Skeletal muscle tissue (tissue), 4 donors: ENCODE results near the gene TRIM44. TPM values are rescaled to one million over a fixed set of nuclear protein-coding genes. Genes with fewer than 3 reads are reported as not detected.
A peak's percentile ranks its signal among the peaks of the same experiment; 100 is the strongest.

Experiments used
- H3K27ac ChIP-seq: one replicate; pipeline ENCODE4 v1.7.0; 2013; ENCODE audit warnings: mild to moderate bottlenecking, low read depth, low read length, inconsistent platforms
- H3K27me3 ChIP-seq, 3 donors: one replicate each; pipeline ENCODE4 v1.7.0; 2013; ENCODE audit warnings: low read length in 3 of 3; ENCODE audit not compliant: control insufficient read depth in 3 of 3, insufficient read depth in 3 of 3
- H3K36me3 ChIP-seq, 3 donors: one replicate each; pipeline ENCODE4 v1.7.0; 2013; ENCODE audit warnings: low read length in 3 of 3; ENCODE audit not compliant: control insufficient read depth in 3 of 3, insufficient read depth in 3 of 3
- H3K4me1 ChIP-seq, 3 donors: one replicate each; pipeline ENCODE4 v1.7.0; 2013; ENCODE audit warnings: low read length in 3 of 3, mild to moderate bottlenecking in 3 of 3; ENCODE audit not compliant: control insufficient read depth in 3 of 3, insufficient read depth in 3 of 3
- H3K4me3 ChIP-seq, 3 donors: one replicate each; pipeline ENCODE4 v1.7.0; 2013; ENCODE audit warnings: low read length in 3 of 3
- H3K9ac ChIP-seq, 3 donors: one replicate each; pipeline ENCODE4 v1.7.0; 2013; ENCODE audit warnings: low read length in 3 of 3, mild to moderate bottlenecking in 3 of 3, moderate library complexity in 2 of 3, low read depth in 1 of 3
- H3K9me3 ChIP-seq, 3 donors: one replicate each; pipeline ENCODE4 v1.7.0; 2013; ENCODE audit warnings: low read length in 3 of 3; ENCODE audit not compliant: control insufficient read depth in 3 of 3
- total RNA-seq: library from RNA; depleted of rRNA; stranded (reverse); fragments of >200 nt; gene quantifications from one replicate; pipeline ENCODE4 v1.2.3, GENCODE V29; 2014
- donor health status: Osteomylitis.

The TRIM44 gene
- total RNA-seq, 1 donor from 2014 or later = 11.5 TPM

DNA sequence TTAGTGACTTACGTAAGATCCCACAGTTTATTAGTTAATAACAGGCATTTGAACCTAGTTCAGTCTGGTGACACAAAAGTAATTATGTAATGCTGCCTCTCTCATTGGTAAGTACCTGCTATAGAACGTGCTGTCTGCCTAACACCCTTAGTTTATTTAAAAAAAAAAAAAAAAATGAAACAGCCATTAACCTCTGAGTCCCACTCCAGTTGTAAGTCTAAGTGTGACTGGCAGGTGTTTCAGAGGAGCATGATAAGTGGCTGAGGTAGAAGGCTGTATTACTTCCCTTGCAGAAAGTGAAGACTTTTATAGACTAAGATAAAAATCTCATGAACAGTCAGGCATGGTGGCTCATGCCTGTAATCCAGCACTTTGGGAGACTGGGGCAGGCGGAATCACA lies 140.5 kb downstream of the TRIM44 start:
- Histone ChIP-seq H3K27me3 (no peaks in the 10 kb centered on the region), H3K4me3 (no peak overlapping the region), H3K9ac (no peak overlapping the region), H3K27ac (no peak overlapping the region), H3K36me3 (peaks cover 0 to 3% (median 0%) of the 10 kb centered on the region in 3 donors), H3K4me1 (peaks cover 6 to 9% (median 9%) of the 10 kb centered on the region in 3 donors), H3K9me3 (no peaks in the 10 kb centered on the region)

DNA sequence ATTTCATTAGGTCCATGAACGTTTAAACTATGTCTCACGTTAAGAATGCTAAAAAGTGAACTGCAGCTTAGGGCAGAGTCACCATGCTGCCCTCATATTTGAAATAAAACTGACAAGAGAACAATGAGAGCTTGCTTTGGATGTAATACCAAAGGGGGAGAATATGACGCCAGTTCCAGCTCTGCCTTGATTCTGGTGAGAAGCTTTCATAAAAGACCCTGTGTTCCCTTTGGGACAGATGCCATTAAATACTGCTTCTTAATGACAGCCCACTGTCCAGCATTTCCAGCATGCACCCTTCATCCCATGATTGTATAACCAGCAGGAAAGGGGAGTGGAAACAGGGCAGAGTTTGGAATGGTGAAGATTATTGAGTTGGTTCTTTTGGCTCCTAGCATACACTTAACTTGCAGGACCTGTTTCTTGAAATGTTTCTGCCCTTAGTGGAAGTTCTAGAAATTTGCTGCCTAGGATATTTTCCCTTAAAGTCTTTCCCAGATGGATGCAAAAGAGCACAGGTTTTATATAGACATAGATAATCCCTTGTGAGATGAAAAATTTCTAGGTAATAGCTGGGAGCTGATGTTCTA lies 142.0 kb downstream of the TRIM44 start:
- Histone ChIP-seq H3K9me3 (no peaks in the 10 kb centered on the region), H3K4me1 (peaks cover 6 to 9% (median 9%) of the 10 kb centered on the region in 3 donors), H3K27me3 (no peaks in the 10 kb centered on the region), H3K27ac (no peak overlapping the region), H3K4me3 (no peak overlapping the region), H3K9ac (no peak overlapping the region), H3K36me3 (peaks cover 0 to 3% (median 0%) of the 10 kb centered on the region in 3 donors)

DNA sequence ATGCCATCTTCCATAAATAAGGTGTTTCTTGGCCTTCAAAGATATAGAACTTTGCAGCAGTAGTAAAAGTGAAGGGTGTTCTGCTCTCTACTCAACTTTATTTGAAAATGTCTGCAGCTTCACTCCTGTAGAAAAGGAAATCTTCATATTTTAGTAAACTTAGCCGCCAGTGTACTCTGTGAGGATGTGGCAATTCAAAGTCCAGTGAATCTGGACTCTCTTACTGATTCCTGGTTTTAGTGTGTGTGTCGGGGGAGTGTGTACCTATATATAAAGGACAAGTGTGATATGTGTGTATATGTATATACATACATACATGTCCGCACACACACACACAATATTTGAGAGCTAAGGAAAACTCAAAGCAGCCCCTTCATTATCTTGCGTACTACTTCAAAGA lies 147.0 kb downstream of the TRIM44 start:
- H3K27ac ChIP-seq = no peak overlapping the region
- no peak overlapping the region for H3K9ac ChIP-seq
- no peak overlapping the region for H3K4me3 ChIP-seq
- peaks cover 6 to 9% (median 6%) of the 10 kb centered on the region in 3 donors for H3K4me1 ChIP-seq
- peaks cover 0 to 3% (median 0%) of the 10 kb centered on the region in 3 donors for H3K36me3 ChIP-seq
- no peaks in the 10 kb centered on the region for H3K27me3 ChIP-seq
- H3K9me3 ChIP-seq = no peaks in the 10 kb centered on the region

DNA sequence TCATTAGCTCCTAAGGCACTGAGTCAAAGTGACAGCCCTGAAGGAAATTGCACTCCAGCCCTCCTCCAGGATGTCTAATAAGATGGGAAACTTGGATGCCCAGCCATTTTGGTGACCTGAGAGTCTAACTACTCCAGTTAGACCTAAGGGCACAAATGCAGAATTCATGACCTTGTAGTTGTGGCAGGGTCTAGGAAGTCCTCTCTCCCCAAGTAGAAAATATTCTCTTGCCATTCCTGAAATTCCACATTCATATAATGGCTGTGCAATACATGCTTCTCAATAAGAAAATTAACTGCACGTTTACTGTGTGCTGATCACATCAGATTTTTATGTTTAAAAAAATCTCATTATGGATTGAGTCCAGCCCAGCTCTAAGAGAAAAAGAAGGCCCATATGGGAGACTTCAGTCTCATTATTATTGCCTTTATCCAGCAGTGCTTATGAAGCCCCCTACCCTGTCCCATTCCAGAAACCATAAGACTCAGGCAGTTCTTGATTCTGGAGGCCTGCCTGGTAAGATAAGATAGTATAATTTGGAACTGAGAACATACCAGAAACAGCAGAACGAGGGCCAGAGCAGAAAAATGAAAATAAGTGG lies 147.6 kb downstream of the TRIM44 start:
- H3K27me3 ChIP-seq = no peaks in the 10 kb centered on the region
- H3K36me3 ChIP-seq = peaks cover 0 to 3% (median 0%) of the 10 kb centered on the region in 3 donors
- H3K4me1 ChIP-seq = peaks cover 4 to 12% (median 7%) of the 10 kb centered on the region in 3 donors
- no peak overlapping the region for H3K4me3 ChIP-seq
- H3K9me3 ChIP-seq = no peaks in the 10 kb centered on the region
- no peak overlapping the region for H3K9ac ChIP-seq
- no peak overlapping the region for H3K27ac ChIP-seq

DNA sequence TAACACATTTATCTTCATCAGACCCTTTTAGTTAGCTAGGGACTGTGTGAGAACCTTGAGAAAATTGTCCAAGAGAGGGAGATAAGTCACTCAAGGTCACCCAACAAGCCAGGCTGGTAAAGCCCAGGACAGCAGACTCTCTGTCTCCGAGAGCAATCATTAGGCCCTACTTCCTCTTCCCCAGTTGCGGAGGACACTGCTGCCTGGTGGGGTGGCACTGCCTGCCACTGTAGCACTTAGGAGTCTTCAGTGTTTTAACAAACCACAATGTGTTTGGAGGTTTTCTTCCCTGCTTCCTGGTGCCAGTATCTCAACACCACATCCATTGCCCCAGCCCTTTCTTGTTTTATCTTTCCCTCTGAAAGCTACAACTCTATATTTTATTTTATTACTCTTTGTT lies 149.2 kb downstream of the TRIM44 start:
- no peak overlapping the region for H3K9ac ChIP-seq
- no peaks in the 10 kb centered on the region for H3K27me3 ChIP-seq
- no peaks in the 10 kb centered on the region for H3K9me3 ChIP-seq
- H3K4me3 ChIP-seq = no peak overlapping the region
- no peak overlapping the region for H3K27ac ChIP-seq
- no peaks in the 10 kb centered on the region for H3K36me3 ChIP-seq
- H3K4me1 ChIP-seq = peaks cover 0 to 7% (median 2%) of the 10 kb centered on the region in 3 donors

DNA sequence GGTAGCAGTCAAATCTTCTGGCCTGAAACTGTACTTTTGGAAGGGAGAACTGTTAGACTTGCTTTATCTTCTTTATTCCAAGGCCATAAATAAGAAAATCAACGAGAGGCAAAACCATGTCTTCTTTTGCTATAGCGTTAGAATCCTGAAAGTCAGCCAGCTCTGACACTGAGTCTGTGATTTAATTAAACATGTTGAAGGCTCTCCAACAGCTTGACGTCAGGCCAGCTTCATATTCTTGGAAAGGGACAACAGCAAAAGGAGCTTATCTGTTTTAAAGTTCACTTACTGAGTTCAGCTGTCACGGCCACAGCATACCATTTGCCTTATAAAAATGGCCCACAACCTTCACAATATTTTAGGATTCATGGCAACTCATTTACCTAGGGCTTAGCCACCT lies 150.3 kb downstream of the TRIM44 start:
- H3K27ac ChIP-seq = no peak overlapping the region
- H3K9ac ChIP-seq = peak overlapping the region in 1 of 3 donors; percentile 28
- no peak overlapping the region for H3K4me3 ChIP-seq
- H3K4me1 ChIP-seq = peaks cover 0 to 7% (median 2%) of the 10 kb centered on the region in 3 donors
- no peaks in the 10 kb centered on the region for H3K9me3 ChIP-seq
- no peaks in the 10 kb centered on the region for H3K27me3 ChIP-seq
- no peaks in the 10 kb centered on the region for H3K36me3 ChIP-seq

DNA sequence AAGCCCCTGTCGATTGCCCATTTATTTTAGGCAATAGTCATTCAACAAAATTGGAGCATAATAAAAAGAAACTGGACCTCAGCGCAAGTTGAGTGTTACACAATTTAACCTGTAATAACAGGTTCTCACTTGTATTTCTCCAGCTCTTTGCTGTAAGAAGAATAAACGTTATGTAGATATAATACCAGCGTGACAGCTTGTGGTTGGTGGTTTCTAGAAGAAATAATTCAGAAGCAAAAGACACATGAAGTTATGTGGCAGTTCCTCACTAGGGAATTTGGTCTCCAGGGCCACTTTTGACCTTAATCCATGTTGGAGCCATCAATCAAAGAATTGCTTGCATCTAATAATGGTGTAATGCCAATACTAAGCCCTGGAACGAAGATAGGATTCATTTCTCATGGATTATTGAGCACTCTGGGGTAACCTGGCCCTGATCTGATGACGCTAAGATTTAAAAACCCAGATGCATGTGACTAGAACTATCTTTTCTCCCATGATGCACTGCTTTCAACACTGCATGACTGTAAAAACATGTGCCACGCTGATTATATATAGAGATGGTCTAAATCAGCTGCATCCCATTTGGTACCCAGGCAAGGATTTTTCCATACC lies 151.6 kb downstream of the TRIM44 start:
- Histone ChIP-seq H3K4me3 (no peak overlapping the region), H3K27me3 (no peaks in the 10 kb centered on the region), H3K9ac (no peak overlapping the region), H3K4me1 (peaks cover 0 to 7% (median 2%) of the 10 kb centered on the region in 3 donors), H3K27ac (no peak overlapping the region), H3K9me3 (no peaks in the 10 kb centered on the region), H3K36me3 (no peaks in the 10 kb centered on the region)

DNA sequence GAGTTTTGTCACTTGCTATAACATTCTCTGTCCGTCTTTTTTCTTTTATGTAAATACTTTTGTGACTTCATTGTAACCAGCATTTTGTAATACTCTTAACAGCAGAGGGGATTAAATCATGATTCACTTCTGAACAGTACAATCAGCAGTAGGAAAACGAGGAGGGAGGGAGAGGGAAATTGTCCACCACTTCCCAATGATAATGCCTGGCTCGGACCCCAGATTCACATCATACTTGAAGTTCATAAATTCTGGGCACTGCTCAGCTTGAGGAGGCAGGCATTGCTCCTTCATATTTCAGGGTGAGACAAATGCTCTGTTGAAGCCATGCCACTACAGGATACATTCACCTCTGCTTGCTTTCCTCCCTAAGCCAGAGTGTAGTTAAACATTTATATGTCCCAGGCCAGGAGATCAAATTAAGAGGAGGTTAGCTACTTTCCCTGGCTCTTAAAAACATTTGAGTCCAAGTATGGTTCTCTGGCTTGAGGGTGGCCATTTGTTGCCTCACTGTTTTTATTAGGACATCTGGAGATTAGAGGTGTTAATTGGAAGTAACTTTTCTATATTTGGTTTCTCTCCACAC lies 152.2 kb downstream of the TRIM44 start:
- Histone ChIP-seq H3K27ac (no peak overlapping the region), H3K4me3 (no peak overlapping the region), H3K4me1 (peaks cover 0 to 7% (median 2%) of the 10 kb centered on the region in 3 donors), H3K9me3 (no peaks in the 10 kb centered on the region), H3K27me3 (no peaks in the 10 kb centered on the region), H3K9ac (no peak overlapping the region), H3K36me3 (no peaks in the 10 kb centered on the region)

DNA sequence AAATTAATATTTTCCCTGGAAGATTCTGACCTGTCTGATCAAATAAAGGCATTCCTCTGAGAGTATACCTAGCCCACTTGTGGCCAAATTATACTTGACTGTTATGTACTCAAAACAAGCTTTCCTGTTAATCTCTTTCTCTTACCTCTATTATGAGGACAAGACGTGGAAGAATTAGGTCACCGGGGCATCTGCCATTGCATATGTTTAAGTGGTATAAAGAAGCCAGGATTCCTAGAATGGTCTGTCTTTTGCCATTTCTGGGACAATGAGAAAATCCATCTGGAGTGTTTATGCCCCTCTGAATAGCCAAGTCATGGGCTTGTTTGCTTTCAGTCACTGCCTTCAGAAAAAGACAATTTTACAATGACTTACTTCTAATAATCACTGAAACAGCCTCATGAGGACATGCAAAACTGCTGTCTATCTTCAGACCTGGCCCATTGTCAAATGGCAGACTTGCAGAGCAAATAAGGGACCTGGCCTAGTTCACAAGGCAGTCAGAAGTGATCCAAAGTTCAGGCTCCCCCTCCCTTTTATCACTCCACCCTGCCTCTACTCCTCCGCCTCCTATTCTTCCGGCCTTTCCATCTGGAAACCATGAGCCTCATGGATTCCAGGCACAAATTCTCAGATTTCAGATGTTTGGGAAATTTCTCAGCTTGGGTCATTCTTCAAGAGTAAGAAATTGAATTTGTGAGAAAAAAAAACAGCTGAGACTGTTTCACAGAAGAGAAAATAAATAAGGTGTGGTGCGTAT lies 153.2 kb downstream of the TRIM44 start:
- Histone ChIP-seq H3K9ac (no peak overlapping the region), H3K4me1 (peaks cover 0 to 7% (median 2%) of the 10 kb centered on the region in 3 donors), H3K9me3 (no peaks in the 10 kb centered on the region), H3K27ac (no peak overlapping the region), H3K4me3 (no peak overlapping the region), H3K27me3 (no peaks in the 10 kb centered on the region), H3K36me3 (no peaks in the 10 kb centered on the region)
